ENCODE results near the gene CTNNA2.

CTNNA2 gene

GRCh38 chr2:79833235-79833878 lies 320.5 kb downstream of the CTNNA2 start:
- H3K4me3 ChIP-seq (ENCODE audit: low read depth, low read length) = no peak overlapping the region
- TF ChIP-seq CTCF (IDR thresholded peaks at IDR 0.05; ENCODE audit: borderline replicate concordance, insufficient read depth, low read depth, low read length) = no peak

- H3K4me3 ChIP-seq (ENCODE audit: low read depth, low read length) = no peak overlapping the region
- no peak for TF ChIP-seq CTCF (IDR thresholded peaks at IDR 0.05; ENCODE audit: borderline replicate concordance, insufficient read depth, low read depth, low read length)
Measured at GRCh38 chr2:79835911-79836310, 323.1 kb downstream of the CTNNA2 start.

GRCh38 chr2:79844011-79844410 lies 331.2 kb downstream of the CTNNA2 start:
- H3K4me3 ChIP-seq (ENCODE audit: low read depth, low read length) = no peak overlapping the region
- TF ChIP-seq CTCF (IDR thresholded peaks at IDR 0.05; ENCODE audit: borderline replicate concordance, insufficient read depth, low read depth, low read length) = no peak

- no peak for TF ChIP-seq CTCF (IDR thresholded peaks at IDR 0.05; ENCODE audit: borderline replicate concordance, insufficient read depth, low read depth, low read length)
- no peak overlapping the region for H3K4me3 ChIP-seq (ENCODE audit: low read depth, low read length)
Measured at GRCh38 chr2:79846878-79847277, 334.0 kb downstream of the CTNNA2 start.

- no peak for TF ChIP-seq CTCF (IDR thresholded peaks at IDR 0.05; ENCODE audit: borderline replicate concordance, insufficient read depth, low read depth, low read length)
- H3K4me3 ChIP-seq (ENCODE audit: low read depth, low read length) = no peak overlapping the region
Measured at GRCh38 chr2:79849241-79849640, 336.4 kb downstream of the CTNNA2 start.

- TF ChIP-seq CTCF (IDR thresholded peaks at IDR 0.05; ENCODE audit: borderline replicate concordance, insufficient read depth, low read depth, low read length) = no peak
- no peak overlapping the region for H3K4me3 ChIP-seq (ENCODE audit: low read depth, low read length)
Measured at GRCh38 chr2:79849949-79850348, 337.1 kb downstream of the CTNNA2 start.

GRCh38 chr2:79850912-79851311 lies 338.1 kb downstream of the CTNNA2 start:
- no peak overlapping the region for H3K4me3 ChIP-seq (ENCODE audit: low read depth, low read length)
- no peak for TF ChIP-seq CTCF (IDR thresholded peaks at IDR 0.05; ENCODE audit: borderline replicate concordance, insufficient read depth, low read depth, low read length)
